ENCODE results near the gene FNDC3B. TPM values are rescaled to one million over a fixed set of nuclear protein-coding genes. Genes with fewer than 3 reads are reported as not detected.

Gene FNDC3B
- total and polyA plus RNA-seq, 9 of the 15 experiments (the other 6 are each of a cell fraction or from before 2014, with no cell fraction given): 7.0 to 35.8 (median 16.2) TPM

DNA sequence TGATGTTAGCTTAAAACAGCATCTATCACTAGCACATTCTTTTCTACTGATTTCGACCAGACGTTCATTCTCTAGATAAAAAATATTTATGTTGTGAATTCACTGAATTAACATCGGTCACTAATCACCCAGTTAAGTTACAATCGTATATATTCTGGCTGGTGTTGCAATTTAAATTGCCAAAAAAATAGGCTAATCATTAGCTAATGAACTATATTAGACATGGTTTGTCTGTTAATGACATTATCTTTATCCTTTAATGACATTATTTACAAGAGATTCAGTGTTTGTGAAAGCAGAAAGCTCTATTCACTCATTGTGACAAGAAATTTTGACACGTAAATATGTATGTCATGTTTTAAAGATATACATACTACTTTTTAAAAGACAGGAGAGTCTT, 402.2 kb downstream of the FNDC3B start:
- 0% methylated on average over 5 of the region's 5 CpGs for WGBS (ENCODE audit: insufficient coverage, low coverage, missing lambda C conversion rate)
- CTCF ChIA-PET (ENCODE audit: low intra/inter-chr PET ratio): no interaction called here

More for the DNA sequence above, 402.2 kb downstream of the FNDC3B start:
- Histone ChIP-seq H3K9ac (ENCODE audit: insufficient read depth in 1 of 2, low read depth in 2 of 2, low read length in 2 of 2) (no peak overlapping the region), H2AFZ (ENCODE audit: low read depth, low read length) (no peak overlapping the region), H3K27ac (ENCODE audit: extremely low read depth, low read depth, low read length) (no peak overlapping the region), H3K9me3 (replicated peaks; ENCODE audit: control insufficient read depth, insufficient read depth, low read depth, low read length) (no peaks in the 10 kb centered on the region), H3K4me3 (no peak overlapping the region), H3K9me1 (ENCODE audit: control insufficient read depth, insufficient read depth, low read length) (no peaks in the 10 kb centered on the region), H3K4me2 (ENCODE audit: insufficient read depth, low read length) (no peak overlapping the region), H3K79me2 (ENCODE audit: control insufficient read depth, insufficient read depth, low read length) (no peaks in the 10 kb centered on the region), H3K27me3 (ENCODE audit: control insufficient read depth in 2 of 2, insufficient read depth in 2 of 2, low read length in 2 of 2) (peaks cover 2 to 13% of the 10 kb centered on the region in 2 experiments; a peak in 3 of 5 replicates), H3K4me1 (replicated peaks in 1 of 2; ENCODE audit: control insufficient read depth in 2 of 2, insufficient read depth in 2 of 2, low read length in 2 of 2) (no peaks in the 10 kb centered on the region), H3K36me3 (ENCODE audit: control insufficient read depth, insufficient read depth, low read length) (no peaks in the 10 kb centered on the region), H4K20me1 (replicated peaks; ENCODE audit: control insufficient read depth, insufficient read depth, low read length) (no peaks in the 10 kb centered on the region)
- TF ChIP-seq NR2F6 (CRISPR knock-in tag; IDR thresholded peaks at IDR 0.05) (no peak), ZFP30 (CRISPR knock-in tag; IDR thresholded peaks at IDR 0.05; ENCODE audit: borderline replicate concordance) (no peak), PTBP1 (IDR thresholded peaks at IDR 0.05; ENCODE audit: low read depth, low read length) (no peak), FOXJ2 (tag; IDR thresholded peaks at IDR 0.05) (no peak), NCOA2 (IDR thresholded peaks at IDR 0.05; ENCODE audit: partially characterized antibody in 2 of 2) (no peak), TSC22D4 (tag; IDR thresholded peaks at IDR 0.05) (no peak), SMAD4 (CRISPR knock-in tag; conservative IDR thresholded peaks at IDR 0.05) (no peak), CTBP1 (IDR thresholded peaks at IDR 0.05; ENCODE audit: borderline replicate concordance) (no peak), MCM7 (IDR thresholded peaks at IDR 0.05) (no peak), TEAD2 (tag; IDR thresholded peaks at IDR 0.05) (no peak), GTF2F1 (IDR thresholded peaks at IDR 0.05; ENCODE audit: low read depth, low read length) (no peak), ZNF696 (CRISPR knock-in tag; conservative IDR thresholded peaks at IDR 0.05) (no peak), KDM5B (IDR thresholded peaks at IDR 0.05; ENCODE audit: insufficient replicate concordance, low read depth, low read length) (no peak), MEIS2 (IDR thresholded peaks at IDR 0.05; ENCODE audit: partially characterized antibody) (no peak), PRMT5 (CRISPR knock-in tag; IDR thresholded peaks at IDR 0.05) (no peak)
- TF ChIP-seq, protein P1, sequence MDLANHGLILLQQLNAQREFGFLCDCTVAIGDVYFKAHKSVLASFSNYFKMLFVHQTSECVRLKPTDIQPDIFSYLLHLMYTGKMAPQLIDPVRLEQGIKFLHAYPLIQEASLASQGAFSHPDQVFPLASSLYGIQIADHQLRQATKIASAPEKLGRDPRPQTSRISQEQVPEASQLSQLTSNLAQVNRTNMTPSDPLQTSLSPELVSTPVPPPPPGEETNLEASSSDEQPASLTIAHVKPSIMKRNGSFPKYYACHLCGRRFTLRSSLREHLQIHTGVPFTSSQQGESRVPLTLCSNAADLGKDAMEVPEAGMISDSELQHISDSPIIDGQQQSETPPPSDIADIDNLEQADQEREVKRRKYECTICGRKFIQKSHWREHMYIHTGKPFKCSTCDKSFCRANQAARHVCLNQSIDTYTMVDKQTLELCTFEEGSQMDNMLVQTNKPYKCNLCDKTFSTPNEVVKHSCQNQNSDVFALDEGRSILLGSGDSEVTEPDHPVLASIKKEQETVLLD (IDR thresholded peaks at IDR 0.05): no peak
- TF ChIP-seq, protein P2, sequence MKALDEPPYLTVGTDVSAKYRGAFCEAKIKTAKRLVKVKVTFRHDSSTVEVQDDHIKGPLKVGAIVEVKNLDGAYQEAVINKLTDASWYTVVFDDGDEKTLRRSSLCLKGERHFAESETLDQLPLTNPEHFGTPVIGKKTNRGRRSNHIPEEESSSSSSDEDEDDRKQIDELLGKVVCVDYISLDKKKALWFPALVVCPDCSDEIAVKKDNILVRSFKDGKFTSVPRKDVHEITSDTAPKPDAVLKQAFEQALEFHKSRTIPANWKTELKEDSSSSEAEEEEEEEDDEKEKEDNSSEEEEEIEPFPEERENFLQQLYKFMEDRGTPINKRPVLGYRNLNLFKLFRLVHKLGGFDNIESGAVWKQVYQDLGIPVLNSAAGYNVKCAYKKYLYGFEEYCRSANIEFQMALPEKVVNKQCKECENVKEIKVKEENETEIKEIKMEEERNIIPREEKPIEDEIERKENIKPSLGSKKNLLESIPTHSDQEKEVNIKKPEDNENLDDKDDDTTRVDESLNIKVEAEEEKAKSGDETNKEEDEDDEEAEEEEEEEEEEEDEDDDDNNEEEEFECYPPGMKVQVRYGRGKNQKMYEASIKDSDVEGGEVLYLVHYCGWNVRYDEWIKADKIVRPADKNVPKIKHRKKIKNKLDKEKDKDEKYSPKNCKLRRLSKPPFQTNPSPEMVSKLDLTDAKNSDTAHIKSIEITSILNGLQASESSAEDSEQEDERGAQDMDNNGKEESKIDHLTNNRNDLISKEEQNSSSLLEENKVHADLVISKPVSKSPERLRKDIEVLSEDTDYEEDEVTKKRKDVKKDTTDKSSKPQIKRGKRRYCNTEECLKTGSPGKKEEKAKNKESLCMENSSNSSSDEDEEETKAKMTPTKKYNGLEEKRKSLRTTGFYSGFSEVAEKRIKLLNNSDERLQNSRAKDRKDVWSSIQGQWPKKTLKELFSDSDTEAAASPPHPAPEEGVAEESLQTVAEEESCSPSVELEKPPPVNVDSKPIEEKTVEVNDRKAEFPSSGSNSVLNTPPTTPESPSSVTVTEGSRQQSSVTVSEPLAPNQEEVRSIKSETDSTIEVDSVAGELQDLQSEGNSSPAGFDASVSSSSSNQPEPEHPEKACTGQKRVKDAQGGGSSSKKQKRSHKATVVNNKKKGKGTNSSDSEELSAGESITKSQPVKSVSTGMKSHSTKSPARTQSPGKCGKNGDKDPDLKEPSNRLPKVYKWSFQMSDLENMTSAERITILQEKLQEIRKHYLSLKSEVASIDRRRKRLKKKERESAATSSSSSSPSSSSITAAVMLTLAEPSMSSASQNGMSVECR (CRISPR knock-in tag; IDR thresholded peaks at IDR 0.05): no peak
- TF ChIP-seq, protein P3, sequence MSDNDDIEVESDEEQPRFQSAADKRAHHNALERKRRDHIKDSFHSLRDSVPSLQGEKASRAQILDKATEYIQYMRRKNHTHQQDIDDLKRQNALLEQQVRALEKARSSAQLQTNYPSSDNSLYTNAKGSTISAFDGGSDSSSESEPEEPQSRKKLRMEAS (CRISPR knock-in tag; IDR thresholded peaks at IDR 0.05): no peak
- POLR2A ChIA-PET: interaction anchor here (1.1 to 1.3 kb wide), 2 partner anchors 10 to 166 kb away, joined by 3 to 4 read pairs; no protein-coding TSS in a partner anchor
- no TSS peak for BruUV-seq (replicated peaks)
- in situ Hi-C loops (cut with MboI): no loop called here
- DNase-seq (ENCODE audit: extremely low read depth in 1 of 4, low spot score in 3 of 4) (no peak), FAIRE-seq (no peak), ATAC-seq (no peak)
- intact Hi-C loops (cut with micrococcal nuclease): no loop called here
